ENCODE data around the gene ZBTB8OS. TPM values are rescaled to one million over a fixed set of nuclear protein-coding genes. Genes with fewer than 3 reads are reported as not detected.
A peak's percentile ranks its signal among the peaks of the same experiment; 100 is the strongest.

The ZBTB8OS gene
- total and polyA plus RNA-seq, 9 of the 15 experiments (the other 6 are each of a cell fraction or from before 2014, with no cell fraction given) = 54.8 to 230 (median 107) TPM

GRCh38 chr1:32650248-32650751, at the start of gene ZBTB8OS (continued):
- TF ChIP-seq ARID3A (IDR thresholded peaks at IDR 0.05; ENCODE audit: borderline replicate concordance, low read depth, low read length) (peak; percentile 46; the same call in 1 of the 2 replicates), BRD4 (IDR thresholded peaks at IDR 0.05) (no peak), POLR3G (IDR thresholded peaks at IDR 0.05; ENCODE audit: extremely low read depth, insufficient read length, insufficient replicate concordance) (no peak), SMARCB1 (IDR thresholded peaks at IDR 0.05; ENCODE audit: insufficient read length, low read depth) (no peak), L3MBTL2 (IDR thresholded peaks at IDR 0.05) (no peak), JUN (IDR thresholded peaks at IDR 0.05; ENCODE audit: borderline replicate concordance, low read depth, low read length) (0 out of 2 replicates have a peak, but pooled peaks have one; percentile 43), JUN (CRISPR knock-in tag; IDR thresholded peaks at IDR 0.05; ENCODE audit: borderline replicate concordance) (no peak), TFAP4 (CRISPR knock-in tag; IDR thresholded peaks at IDR 0.05; ENCODE audit: borderline replicate concordance) (no peak), ZNF143 (CRISPR knock-in tag; IDR thresholded peaks at IDR 0.05) (0 out of 2 replicates have a peak, but pooled peaks have one; percentile 4), ZNF644 (tag; IDR thresholded peaks at IDR 0.05; ENCODE audit: low read depth) (no peak), ZNF124 (CRISPR knock-in tag; IDR thresholded peaks at IDR 0.05) (no peak), ZNF79 (CRISPR knock-in tag; IDR thresholded peaks at IDR 0.05; ENCODE audit: low read depth) (no peak), ZFPM2 (CRISPR knock-in tag; IDR thresholded peaks at IDR 0.05) (no peak), NONO (IDR thresholded peaks at IDR 0.05; ENCODE audit: low read depth in 2 of 2, low read length in 1 of 2) (no peak; a peak in 2 of 4 replicates), TCF15 (CRISPR knock-in tag; IDR thresholded peaks at IDR 0.05) (no peak), ZNF174 (CRISPR knock-in tag; IDR thresholded peaks at IDR 0.05) (no peak), XRCC3 (IDR thresholded peaks at IDR 0.05) (peak; percentile 72; the same call in 1 of the 2 replicates), NR4A1 (CRISPR knock-in tag; IDR thresholded peaks at IDR 0.05) (no peak), NR4A1 (tag; IDR thresholded peaks at IDR 0.05) (no peak), FOS (IDR thresholded peaks at IDR 0.05; ENCODE audit: extremely low read depth, insufficient read length) (no peak), SUPT5H (IDR thresholded peaks at IDR 0.05) (peak; percentile 90), CBX3 (IDR thresholded peaks at IDR 0.05; ENCODE audit: borderline replicate concordance in 1 of 2, low read length in 2 of 2) (no peak), NFE2 (IDR thresholded peaks at IDR 0.05; ENCODE audit: low read depth) (no peak), FIP1L1 (IDR thresholded peaks at IDR 0.05; ENCODE audit: low read depth, low read length, poor library complexity, severe bottlenecking) (no peak), SRSF7 (optimal IDR thresholded peaks at IDR 0.05; ENCODE audit: low read depth, low read length) (no peak), CHCHD3 (CRISPR knock-in tag; IDR thresholded peaks at IDR 0.05) (no peak), HBP1 (CRISPR knock-in tag; IDR thresholded peaks at IDR 0.05) (no peak), ZNF239 (CRISPR knock-in tag; IDR thresholded peaks at IDR 0.05) (no peak)
